GM12865 (cell line): ENCODE results near the gene EGFL7.

Experiments used
- DNase-seq: peaks from one replicate; pipeline ENCODE4 v3.0.0; 2010; ENCODE audit warnings: low read depth
- H3K4me3 ChIP-seq: 2 replicates; pipeline ENCODE4 v1.5.1; 2011; ENCODE audit warnings: mild to moderate bottlenecking, low read depth, low read length, control low read depth
- TF ChIP-seq, protein P1 (sequence below): IDR thresholded peaks from 2 replicates; pipeline ENCODE4 v1.5.1; 2011; ENCODE audit warnings: low read length, control low read depth, low read depth, inconsistent platforms; ENCODE audit not compliant: insufficient read depth; ENCODE audit errors: missing control alignments

EGFL7 gene

GRCh38 chr9:136666372-136667213 is 3.9 kb downstream of the EGFL7 start:
- DNase-seq: no peak
- no peak overlapping the region for H3K4me3 ChIP-seq

GRCh38 chr9:136667214-136667939 is 4.7 kb downstream of the EGFL7 start:
- DNase-seq: no peak
- TF ChIP-seq, protein P1, sequence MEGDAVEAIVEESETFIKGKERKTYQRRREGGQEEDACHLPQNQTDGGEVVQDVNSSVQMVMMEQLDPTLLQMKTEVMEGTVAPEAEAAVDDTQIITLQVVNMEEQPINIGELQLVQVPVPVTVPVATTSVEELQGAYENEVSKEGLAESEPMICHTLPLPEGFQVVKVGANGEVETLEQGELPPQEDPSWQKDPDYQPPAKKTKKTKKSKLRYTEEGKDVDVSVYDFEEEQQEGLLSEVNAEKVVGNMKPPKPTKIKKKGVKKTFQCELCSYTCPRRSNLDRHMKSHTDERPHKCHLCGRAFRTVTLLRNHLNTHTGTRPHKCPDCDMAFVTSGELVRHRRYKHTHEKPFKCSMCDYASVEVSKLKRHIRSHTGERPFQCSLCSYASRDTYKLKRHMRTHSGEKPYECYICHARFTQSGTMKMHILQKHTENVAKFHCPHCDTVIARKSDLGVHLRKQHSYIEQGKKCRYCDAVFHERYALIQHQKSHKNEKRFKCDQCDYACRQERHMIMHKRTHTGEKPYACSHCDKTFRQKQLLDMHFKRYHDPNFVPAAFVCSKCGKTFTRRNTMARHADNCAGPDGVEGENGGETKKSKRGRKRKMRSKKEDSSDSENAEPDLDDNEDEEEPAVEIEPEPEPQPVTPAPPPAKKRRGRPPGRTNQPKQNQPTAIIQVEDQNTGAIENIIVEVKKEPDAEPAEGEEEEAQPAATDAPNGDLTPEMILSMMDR: no peak
- no peak overlapping the region for H3K4me3 ChIP-seq

More at GRCh38 chr9:136666372-136667213, 3.9 kb downstream of the EGFL7 start:
- TF ChIP-seq, protein P1: no peak

DNA sequence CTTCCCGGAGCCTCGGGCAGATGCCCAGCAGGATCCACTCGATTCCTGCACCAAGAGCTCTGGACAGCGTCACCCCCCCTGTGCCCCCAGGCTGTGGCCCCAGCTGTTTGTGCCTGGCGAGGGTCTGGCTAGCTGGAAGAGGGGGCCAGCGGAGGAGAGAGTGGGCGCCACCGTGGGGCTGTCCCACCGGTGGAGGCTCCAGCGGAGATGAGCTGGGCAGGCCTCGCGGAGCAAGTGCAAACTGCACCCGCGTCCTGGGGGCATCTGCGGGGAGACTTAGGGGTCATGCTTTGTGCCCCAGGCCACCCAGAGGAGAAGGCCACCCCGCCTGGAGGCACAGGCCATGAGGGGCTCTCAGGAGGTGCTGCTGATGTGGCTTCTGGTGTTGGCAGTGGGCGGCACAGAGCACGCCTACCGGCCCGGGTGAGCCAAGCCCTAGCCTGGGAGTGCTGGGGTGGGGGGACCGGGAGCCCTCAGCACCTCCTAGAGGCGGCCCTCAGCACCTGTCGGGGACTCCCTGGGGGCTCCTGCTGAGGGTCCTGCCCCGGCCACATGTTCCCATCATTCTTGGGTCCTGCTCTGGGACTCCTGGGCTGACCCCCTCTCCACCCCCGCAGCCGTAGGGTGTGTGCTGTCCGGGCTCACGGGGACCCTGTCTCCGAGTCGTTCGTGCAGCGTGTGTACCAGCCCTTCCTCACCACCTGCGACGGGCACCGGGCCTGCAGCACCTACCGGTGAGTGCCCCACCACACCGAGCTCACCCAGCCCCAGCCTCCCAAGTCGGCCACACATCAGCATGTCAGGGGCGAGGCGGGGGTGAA is 5.4 kb downstream of the EGFL7 start:
- no peak overlapping the region for H3K4me3 ChIP-seq
- no peak for DNase-seq
- TF ChIP-seq, protein P1: no peak

DNA sequence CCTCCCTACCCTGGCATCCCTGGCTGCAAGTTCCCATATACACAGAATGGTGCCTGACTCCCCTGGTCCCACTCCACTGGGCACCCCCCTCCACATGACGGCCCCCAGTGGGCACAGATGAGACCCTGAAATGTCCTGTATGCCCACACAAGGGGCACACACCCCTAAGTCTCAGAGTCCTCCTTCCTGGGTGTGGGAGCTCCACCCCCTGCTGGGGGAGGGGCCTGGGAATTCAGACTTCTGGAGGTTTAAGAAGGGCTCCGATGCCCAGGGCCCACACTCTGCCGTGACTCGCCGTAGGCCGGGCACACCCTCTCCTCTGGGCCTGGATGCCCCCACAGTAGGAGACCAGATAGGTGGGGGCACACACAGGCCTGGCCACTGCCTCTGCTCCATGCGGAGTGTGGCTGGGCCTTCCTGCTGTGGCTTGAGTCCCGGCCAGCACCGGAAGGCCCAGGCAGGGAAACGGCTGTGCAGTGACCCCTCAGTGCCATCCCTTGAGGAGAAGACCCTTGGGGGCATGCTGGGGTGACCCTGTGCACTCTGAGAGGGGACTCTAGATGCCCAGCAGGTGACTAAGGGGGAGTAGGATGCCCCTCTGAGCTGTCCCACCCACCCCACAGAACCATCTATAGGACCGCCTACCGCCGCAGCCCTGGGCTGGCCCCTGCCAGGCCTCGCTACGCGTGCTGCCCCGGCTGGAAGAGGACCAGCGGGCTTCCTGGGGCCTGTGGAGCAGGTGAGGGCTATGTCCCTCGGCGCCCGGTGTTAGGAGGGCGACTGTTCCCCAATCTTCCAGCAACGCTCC is 6.5 kb downstream of the EGFL7 start:
- TF ChIP-seq, protein P1: no peak
- no peak overlapping the region for H3K4me3 ChIP-seq
- no peak for DNase-seq

DNA sequence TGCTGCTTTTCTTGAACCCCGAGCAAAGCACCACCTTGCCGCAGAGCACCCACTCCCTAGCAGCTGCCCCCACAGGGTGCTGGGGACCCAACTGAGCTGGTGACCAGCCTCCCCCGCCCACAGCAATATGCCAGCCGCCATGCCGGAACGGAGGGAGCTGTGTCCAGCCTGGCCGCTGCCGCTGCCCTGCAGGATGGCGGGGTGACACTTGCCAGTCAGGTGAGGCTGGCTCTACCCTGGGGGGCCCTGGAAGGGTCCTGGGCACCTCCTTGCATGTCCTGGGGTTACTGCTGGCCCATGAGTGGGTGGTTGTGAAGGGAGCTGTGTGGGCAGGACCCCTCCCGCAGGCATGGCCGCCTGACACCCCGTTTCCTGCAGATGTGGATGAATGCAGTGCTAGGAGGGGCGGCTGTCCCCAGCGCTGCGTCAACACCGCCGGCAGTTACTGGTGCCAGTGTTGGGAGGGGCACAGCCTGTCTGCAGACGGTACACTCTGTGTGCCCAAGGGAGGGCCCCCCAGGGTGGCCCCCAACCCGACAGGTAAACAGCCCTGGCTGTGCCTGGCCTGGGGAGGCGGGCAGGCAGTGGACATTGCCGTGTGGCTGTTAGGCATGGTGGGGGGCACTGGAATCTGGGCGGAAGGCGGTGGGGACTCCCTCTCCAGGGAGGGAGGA is 7.2 kb downstream of the EGFL7 start:
- H3K4me3 ChIP-seq: no peak overlapping the region
- no peak for DNase-seq
- TF ChIP-seq, protein P1: no peak
